ENCODE results near the gene TMEM217.

Gene TMEM217

GRCh38 chr6:37169496-37170272 is 88.3 kb downstream of the TMEM217 start, which contains the start of gene PIM1:
PIM1 (plus strand) TSS chr6:37170152; CDS start chr6:37170576, 424 bp downstream.
- DNase-seq (ENCODE audit: low read depth in 2 of 2): peak; percentile 98

- DNase-seq (ENCODE audit: low read depth in 2 of 2): peak in 1 of 2 experiments; percentile 93
These were observed 89.0 kb downstream of the TMEM217 start for GRCh38 chr6:37168811-37169495.

GRCh38 chr6:37168163-37168758 is 89.7 kb downstream of the TMEM217 start:
- no peak for DNase-seq (ENCODE audit: low read depth in 2 of 2)

DNA sequence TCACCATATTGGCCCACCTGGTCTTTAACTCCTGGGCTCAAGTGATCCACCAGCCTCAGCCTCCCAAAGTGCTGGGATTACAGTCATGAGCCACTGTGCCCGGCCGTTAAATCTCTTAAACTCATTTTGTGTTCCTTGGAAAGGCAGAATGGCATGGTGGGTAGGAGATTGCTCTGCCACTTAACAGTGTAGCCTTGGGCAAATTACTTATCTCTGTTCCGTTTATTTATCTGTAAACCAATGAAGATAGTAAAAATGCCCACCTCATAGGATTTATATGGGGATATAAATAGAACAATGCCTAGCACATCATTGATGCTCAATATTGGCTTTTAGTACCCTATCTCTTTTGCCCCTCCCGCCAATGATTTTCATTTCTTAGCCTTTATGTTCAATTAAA is 95.2 kb downstream of the TMEM217 start:
- no peak for DNase-seq (ENCODE audit: low read depth in 2 of 2)

Measured in fibroblast of skin of left quadriceps (primary cell).